T-helper 1 cell treated with Interleukin-12 subunit alpha and Interleukin-12 subunit beta and Interleukin-4 antibody, amounts not matched to agents 30 ng/mL and 1 ng/mL, for 36 hours (primary cell): Measurements from ENCODE around the gene SLC37A1. TPM values are rescaled to one million over a fixed set of nuclear protein-coding genes. Genes with fewer than 3 reads are reported as not detected.

Source experiments
- intact Hi-C: fragments of 100-400 bp; cut with micrococcal nuclease; formaldehyde crosslinking; loops from one replicate; pipeline ENCODE4 v1.15.1; 2024
- total RNA-seq: library from RNA; stranded (reverse); gene quantifications from 2 replicates; pipeline ENCODE4 v1.2.3, GENCODE V29; 2022

The SLC37A1 gene
- total RNA-seq, 1 donor from 2014 or later: 14.3 TPM

DNA sequence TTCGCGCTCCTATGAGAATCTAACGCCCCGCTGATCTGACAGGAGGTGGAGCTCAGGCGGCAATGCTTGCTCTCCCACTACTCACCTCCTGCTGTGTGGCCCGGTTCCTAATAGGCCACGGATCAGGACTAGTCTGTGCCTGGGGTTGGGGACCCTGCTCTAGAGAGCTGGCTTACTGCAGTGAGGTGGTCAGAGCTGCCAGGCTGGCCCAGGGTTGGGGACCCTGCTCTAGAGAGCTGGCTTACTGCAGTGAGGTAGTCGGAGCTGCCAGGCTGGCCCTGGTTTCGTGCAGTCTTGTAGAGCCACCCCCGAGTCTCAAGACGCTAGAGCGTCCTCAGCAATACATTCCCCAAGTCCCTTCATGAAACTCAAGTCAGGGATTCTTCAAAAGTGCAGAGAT is 27.5 kb downstream of the SLC37A1 start:
- intact Hi-C loops: no loop called here

- intact Hi-C loops: no loop called here
These were observed 28.0 kb downstream of the SLC37A1 start for GRCh38 chr21:42541618-42542017.

GRCh38 chr21:42542196-42542595 is 28.5 kb downstream of the SLC37A1 start:
- intact Hi-C loops: no loop called here

- intact Hi-C loops: no loop called here
These were observed 28.9 kb downstream of the SLC37A1 start for GRCh38 chr21:42542596-42542995.

GRCh38 chr21:42543106-42543847 is 29.6 kb downstream of the SLC37A1 start:
- intact Hi-C loops: no loop called here

DNA sequence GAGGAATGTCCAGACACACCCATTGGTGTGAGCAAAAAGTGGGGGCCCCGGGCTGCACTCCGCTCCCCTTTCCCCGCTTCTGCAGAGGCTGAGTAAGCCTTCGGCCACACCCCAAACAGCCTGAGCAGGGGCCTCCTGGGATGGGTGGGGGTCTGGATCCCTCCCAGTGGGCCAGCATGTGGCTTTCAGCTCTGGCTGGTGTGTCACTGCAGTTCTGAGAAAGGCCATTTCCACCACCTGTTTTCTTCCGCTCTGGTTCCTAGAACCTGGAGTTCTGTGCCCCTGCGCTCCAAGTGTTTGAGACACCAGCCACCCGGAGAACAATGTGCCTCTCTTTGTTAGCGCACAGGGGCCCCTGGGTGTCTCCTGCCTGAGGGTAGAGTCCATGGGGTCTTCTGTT is 30.9 kb downstream of the SLC37A1 start:
- intact Hi-C loops: no loop called here

GRCh38 chr21:42545317-42545716 is 31.7 kb downstream of the SLC37A1 start:
- intact Hi-C loops: no loop called here

- intact Hi-C loops: no loop called here
These were observed 32.1 kb downstream of the SLC37A1 start for GRCh38 chr21:42545745-42546144.

DNA sequence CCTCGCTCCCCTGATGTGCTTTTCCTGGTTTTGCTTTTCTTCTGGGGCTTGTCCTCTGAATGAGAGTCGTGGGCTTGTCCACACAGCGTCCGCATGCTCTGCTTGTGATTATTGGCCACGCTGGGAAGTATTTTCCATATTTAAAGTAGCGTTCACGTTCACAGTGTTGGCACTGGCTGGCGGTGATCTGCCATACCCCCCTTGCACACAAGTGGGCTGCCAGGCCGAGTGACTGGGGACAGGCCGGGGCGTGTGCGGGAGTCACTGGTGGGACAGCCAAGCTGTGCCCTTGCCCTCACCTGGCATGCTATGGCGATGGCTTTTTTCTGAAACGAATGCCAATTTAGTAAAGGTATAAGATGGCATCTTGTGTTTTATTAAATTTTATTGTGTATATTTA is 32.8 kb downstream of the SLC37A1 start:
- intact Hi-C loops: no loop called here

- intact Hi-C loops: no loop called here
These were observed 33.6 kb downstream of the SLC37A1 start for GRCh38 chr21:42547001-42547905.

GRCh38 chr21:42547906-42548365 is 34.3 kb downstream of the SLC37A1 start:
- intact Hi-C loops: no loop called here

GRCh38 chr21:42548687-42549406 is 35.2 kb downstream of the SLC37A1 start:
- intact Hi-C loops: no loop called here

DNA sequence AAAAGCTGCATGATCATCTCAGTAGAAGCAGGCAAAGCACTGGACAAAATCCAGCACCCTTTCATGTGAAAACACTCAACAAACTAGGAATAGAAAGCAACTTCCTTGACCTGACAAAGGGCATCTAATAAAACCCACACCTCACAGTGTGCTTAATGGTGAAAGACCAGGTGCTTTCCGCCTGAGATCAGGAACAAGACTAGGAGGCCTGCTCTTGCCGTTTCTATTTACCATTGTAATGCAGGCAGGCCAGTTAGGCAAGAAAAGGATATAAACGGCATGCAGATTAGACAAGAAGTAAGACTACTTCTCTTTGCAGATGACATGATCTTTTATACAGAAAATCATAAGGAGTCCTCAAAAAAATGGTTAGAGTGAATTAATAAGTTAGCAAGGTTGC is 37.2 kb downstream of the SLC37A1 start:
- intact Hi-C loops: no loop called here

DNA sequence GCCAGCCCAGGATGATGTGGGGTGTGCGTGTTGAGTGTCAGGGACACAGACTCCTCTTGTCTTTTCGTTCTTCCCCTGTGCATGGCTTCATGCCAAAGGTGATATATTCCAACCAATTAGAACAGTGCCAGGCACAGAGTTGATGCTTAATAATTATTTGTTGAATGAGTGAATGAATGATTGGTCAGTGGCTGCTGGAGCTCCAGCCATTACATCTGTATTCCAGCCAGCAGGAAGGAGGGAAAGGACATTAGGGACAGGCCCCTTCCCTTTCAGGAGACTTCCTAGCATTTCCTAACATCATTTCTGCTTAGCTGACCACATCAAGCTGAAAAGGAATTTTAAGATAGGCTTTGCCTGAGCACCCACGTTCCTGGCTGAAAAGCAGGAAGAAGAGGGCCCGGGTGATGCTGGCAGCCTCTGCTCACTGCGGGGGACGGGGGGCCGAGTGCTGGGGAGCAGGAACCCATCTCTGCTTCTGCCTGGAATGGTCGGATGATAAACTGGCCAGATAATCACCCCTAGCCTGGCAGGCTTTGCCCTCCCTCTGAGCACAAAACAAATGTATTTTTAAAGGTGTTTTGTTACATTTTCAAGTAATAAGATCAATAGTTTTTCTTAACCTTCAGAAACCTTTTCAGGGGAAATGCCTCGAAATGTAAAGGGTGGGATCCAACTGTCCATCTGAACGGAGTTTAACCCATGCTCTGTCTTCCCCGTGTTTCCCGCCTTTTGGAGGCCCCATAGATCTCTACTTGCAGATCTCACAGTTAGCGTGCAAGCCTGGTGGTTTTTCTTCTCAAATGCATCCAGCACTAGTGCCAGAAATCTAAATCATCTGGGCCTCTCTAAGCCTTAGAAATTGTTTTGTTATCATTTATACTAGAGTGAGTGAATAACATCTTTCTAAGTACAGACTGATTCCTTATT is 39.0 kb downstream of the SLC37A1 start:
- intact Hi-C loops: no loop called here

DNA sequence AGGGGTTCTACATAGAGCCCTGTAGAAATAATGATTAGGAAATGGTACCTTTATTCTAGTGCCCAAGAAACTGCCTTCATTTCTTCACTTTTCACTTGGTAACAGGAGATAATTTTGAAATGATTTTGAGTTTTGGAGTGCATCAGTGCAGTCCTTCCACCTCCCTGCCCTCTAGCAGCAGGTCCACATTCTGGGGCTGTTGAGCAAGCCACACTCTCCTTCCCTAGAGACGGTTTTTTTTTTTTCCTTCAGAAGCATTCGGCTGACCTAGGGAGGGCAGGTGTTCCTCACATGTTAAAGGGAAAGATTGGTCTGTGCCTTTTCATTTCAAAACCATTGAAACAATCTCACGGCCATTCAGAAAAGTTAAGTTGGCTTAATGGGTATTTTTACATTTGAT is 39.8 kb downstream of the SLC37A1 start:
- intact Hi-C loops: no loop called here

DNA sequence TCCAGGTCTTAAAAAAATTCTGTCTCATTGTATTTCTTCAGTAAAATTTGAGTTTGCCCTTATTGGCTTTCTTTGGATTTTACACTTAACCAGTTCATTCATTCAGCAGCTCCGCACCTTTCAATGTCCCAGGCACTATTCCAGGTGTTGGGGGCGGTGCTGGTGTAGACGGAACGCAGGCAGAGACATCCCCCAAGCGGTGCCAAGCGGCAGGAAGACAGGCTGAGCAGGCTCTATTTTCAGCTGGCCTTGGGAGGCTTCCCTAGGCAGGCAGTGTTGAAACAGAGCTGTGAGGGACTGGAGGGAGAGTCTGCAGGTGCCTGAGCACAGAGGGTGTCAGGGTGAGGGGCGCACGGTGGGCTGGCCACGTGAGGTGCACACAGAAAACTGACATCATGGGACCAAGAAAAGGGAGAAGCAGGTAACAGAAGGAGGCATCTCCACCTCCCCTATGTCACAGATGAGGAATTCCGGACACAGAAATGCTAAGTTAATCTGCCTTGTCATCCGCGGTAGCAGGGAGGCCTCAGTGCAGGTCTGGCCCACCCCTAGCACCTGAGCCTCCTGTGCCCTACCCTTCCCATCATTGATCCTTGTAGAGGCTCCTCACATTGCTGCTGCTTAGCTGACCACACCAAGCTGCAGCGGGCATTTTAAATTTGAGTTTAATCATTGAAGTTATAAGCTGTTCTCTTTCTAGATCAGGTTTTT is 40.8 kb downstream of the SLC37A1 start:
- intact Hi-C loops: no loop called here

GRCh38 chr21:42555756-42556438 is 42.2 kb downstream of the SLC37A1 start:
- intact Hi-C loops: no loop called here

DNA sequence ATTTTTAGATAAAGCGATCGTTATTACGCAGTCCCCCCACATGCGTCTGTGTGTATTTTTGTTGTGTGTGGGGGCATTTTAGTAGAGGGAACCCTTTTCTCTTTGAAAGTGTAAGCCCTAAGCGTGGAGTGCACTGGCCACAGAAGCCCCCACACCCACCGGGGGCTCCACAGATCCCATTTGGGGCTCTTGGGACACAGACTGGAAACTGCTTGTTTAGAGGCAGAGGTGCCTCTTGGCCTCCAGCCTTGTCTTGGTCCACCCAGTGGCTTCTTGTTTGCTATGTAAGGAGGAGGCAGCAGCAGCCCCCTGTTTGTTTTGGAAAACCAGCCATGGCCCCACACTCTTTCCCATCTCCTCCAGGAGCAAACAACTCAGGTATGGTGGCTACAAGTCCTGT is 42.8 kb downstream of the SLC37A1 start:
- intact Hi-C loops: no loop called here

DNA sequence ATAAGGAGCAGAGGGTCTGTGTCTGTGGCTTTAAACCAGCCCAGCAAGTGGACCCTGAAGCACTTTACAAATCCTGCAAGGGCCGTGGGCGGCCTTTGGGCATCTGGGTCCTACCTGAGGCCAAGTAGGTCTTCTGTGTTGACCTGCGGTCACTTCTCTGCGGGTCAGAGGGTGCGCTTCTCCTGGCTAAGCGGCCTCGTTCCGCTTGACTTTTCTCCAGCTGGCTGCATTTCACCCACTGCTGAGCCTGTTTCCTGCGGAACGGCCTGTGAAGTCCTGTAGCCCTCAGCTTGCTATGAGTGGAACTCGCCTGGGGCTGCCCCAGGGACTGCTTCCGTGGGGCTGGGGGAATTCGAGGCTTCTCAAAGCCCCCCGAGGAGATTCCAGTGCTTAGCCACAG is 43.3 kb downstream of the SLC37A1 start:
- intact Hi-C loops: no loop called here
